GM19397 (cell line): ENCODE data around the gene ADGRB2.

Experiments used
- ATAC-seq: cut with Tn5 transposase; IDR thresholded peaks from one replicate; pipeline ENCODE4 v1.9.1; 2021; ENCODE audit warnings: mild to moderate bottlenecking, moderate library complexity; ENCODE audit not compliant: unreplicated experiment

ADGRB2 gene

GRCh38 chr1:31704271-31705079 lies 59.7 kb downstream of the ADGRB2 start:
- ATAC-seq: no peak

- ATAC-seq: no peak
Observed at GRCh38 chr1:31703431-31704270, 60.5 kb downstream of the ADGRB2 start, which contains the start of gene COL16A1. Gene COL16A1, minus strand, starts transcription at chr1:31704017. Its CDS starts 1,824 bp downstream, at chr1:31702193.

GRCh38 chr1:31702836-31703404 lies 61.2 kb downstream of the ADGRB2 start:
- no peak for ATAC-seq

- no peak for ATAC-seq
Observed at GRCh38 chr1:31701091-31701736, 62.9 kb downstream of the ADGRB2 start.

GRCh38 chr1:31700468-31701090 lies 63.6 kb downstream of the ADGRB2 start:
- no peak for ATAC-seq

GRCh38 chr1:31699341-31699891 lies 64.7 kb downstream of the ADGRB2 start:
- ATAC-seq: no peak

- ATAC-seq: no peak
Observed at GRCh38 chr1:31697369-31697984, 66.7 kb downstream of the ADGRB2 start.

GRCh38 chr1:31696242-31696641 lies 67.9 kb downstream of the ADGRB2 start:
- ATAC-seq: no peak

GRCh38 chr1:31695327-31695726 lies 68.8 kb downstream of the ADGRB2 start:
- no peak for ATAC-seq

- ATAC-seq: no peak
Observed at GRCh38 chr1:31694964-31695313, 69.2 kb downstream of the ADGRB2 start.

GRCh38 chr1:31694069-31694963 lies 69.8 kb downstream of the ADGRB2 start:
- no peak for ATAC-seq

- no peak for ATAC-seq
Observed at GRCh38 chr1:31693231-31693630, 70.9 kb downstream of the ADGRB2 start.

GRCh38 chr1:31691951-31692350 lies 72.2 kb downstream of the ADGRB2 start:
- no peak for ATAC-seq

- ATAC-seq: no peak
Observed at GRCh38 chr1:31691446-31691845, 72.7 kb downstream of the ADGRB2 start.

- ATAC-seq: no peak
Observed at GRCh38 chr1:31690921-31691320, 73.2 kb downstream of the ADGRB2 start.

GRCh38 chr1:31689854-31690253 lies 74.3 kb downstream of the ADGRB2 start:
- no peak for ATAC-seq

- ATAC-seq: no peak
Observed at GRCh38 chr1:31689379-31689778, 74.8 kb downstream of the ADGRB2 start.

- no peak for ATAC-seq
Observed at GRCh38 chr1:31688233-31688918, 75.8 kb downstream of the ADGRB2 start.
